OCI-M1 (cell line): ENCODE results near the gene DISP2.

Source experiments
- DNase-seq: peaks from one replicate; lab custom pipeline; 2025; lab: John Stamatoyannopoulos, UW

DISP2 gene

DNA sequence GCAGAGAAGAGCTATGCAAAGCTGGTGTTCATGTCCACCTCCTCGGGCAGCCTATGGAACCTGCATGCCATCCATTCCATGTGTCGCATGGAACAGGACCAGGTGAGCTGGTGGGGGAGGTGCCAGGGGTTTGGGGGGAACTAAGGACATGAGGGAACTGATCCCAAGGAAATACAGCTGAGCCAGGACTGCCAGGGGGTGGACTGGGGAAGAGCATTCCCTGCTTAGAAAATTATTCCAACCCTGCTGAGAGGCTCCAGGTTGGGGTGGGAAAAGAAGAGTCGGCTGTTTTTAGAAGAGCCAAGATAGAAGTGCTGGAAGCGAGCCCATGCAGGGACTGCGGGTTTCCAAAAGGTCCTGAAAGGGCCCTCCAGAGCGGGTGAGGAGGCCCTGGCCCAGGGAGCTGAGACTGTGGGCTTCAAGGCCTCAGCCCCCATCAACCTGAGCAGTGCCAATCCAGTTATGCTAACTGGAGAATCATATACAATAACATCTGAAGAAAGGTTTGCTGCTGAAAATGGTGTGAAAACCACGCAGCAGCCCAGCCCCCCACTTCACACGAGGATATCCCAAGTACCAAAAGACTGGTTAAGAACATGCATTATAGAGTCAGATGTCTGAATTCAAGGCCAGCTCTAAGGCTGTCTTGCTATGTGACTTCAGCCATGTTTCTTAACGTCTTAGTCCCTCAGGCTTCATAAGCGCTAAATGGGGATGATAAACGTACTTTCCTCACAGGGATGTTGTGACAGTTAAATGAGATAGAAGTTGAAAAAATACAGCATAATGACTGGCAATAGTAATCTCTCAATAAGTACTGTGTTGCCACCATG is 7.8 kb downstream of the DISP2 start:
- DNase-seq: no peak

DNA sequence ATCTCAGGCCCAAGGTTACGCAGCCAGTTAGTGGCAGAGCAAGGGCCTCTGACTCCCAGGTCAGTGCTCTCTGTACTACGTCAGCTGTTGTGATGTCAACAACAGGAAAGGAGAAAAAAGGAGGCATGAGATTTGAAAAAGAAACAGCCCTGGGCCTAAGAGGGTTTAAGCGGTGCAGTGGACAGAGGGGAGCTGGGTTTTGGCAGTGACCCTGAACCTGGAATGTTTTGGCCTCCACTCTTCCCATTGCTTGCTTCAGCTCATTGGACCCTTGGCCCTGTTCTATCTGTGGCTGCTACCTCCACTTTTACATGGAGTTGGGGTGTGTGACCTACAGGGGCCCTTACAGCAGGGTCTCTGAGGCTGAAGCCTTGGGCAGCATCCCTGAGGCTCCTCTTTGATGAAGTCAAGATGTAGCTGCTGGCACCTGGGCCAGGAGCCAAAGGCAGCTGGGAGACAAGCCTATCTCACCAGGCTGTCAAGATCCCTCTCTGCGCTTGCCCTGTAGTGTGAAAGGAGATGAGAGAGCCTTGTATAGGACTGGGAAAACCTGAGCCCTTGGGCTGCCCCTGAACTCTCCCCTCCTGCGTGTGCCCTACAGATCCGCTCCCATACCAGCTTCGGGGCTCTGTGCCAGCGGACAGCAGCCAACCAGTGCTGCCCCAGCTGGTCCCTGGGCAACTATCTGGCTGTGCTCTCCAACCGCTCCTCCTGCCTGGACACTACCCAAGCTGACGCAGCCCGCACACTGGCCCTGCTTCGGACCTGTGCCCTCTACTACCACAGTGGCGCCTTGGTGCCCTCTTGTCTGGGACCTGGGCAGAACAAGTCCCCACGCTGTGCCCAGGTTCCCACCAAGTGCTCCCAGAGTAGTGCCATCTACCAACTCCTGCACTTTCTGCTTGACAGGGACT is 8.7 kb downstream of the DISP2 start:
- no peak for DNase-seq

DNA sequence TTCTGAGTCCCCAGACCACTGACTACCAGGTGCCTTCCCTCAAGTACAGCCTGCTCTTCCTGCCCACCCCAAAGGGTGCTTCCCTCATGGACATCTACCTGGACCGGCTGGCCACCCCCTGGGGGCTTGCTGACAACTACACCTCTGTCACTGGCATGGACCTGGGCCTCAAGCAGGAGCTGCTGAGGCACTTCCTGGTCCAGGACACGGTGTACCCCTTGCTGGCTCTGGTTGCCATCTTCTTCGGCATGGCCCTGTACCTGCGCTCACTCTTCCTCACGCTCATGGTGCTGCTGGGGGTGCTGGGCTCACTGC is 9.3 kb downstream of the DISP2 start:
- no peak for DNase-seq

DNA sequence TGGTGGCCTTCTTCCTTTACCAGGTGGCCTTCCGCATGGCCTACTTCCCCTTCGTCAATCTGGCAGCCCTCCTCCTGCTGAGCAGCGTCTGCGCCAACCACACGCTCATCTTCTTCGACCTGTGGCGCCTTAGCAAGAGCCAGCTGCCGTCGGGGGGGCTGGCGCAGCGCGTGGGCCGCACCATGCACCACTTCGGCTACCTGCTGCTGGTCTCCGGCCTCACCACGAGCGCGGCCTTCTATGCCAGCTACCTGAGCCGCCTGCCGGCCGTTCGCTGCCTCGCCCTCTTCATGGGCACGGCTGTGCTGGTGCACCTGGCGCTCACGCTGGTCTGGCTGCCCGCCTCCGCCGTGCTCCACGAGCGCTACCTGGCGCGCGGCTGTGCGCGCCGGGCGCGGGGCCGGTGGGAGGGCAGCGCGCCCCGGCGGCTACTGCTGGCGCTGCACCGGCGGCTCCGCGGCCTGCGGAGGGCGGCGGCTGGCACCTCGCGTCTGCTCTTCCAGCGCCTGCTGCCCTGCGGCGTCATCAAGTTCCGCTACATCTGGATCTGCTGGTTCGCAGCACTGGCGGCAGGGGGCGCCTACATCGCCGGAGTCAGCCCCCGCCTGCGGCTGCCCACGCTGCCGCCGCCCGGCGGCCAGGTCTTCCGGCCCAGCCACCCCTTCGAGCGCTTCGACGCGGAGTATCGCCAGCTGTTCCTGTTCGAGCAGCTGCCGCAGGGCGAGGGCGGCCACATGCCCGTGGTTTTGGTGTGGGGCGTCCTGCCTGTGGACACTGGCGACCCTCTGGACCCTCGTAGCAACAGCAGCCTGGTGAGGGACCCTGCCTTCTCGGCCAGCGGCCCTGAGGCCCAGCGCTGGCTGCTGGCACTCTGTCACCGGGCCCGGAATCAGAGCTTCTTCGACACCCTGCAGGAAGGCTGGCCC is 9.9 kb downstream of the DISP2 start:
- peak; percentile 93 for DNase-seq

DNA sequence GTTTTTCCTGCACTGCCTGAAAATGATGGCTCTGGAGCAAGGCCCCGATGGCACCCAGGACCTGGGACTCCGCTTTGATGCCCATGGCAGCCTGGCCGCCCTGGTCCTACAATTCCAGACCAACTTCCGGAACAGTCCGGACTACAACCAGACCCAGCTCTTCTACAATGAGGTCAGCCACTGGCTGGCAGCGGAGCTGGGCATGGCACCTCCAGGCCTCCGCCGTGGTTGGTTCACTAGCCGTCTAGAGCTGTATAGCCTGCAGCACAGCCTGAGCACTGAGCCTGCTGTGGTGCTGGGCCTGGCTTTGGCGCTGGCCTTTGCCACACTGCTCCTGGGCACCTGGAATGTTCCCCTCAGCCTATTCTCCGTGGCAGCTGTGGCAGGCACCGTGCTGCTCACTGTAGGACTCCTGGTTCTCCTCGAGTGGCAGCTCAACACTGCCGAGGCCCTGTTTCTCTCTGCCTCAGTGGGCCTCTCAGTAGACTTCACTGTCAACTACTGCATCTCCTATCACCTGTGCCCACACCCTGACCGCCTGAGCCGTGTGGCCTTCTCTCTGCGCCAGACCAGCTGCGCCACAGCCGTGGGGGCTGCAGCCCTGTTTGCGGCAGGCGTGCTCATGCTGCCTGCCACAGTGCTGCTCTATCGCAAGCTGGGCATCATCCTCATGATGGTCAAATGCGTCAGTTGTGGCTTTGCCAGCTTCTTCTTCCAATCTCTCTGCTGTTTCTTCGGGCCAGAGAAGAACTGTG is 10.9 kb downstream of the DISP2 start:
- DNase-seq: no peak

DNA sequence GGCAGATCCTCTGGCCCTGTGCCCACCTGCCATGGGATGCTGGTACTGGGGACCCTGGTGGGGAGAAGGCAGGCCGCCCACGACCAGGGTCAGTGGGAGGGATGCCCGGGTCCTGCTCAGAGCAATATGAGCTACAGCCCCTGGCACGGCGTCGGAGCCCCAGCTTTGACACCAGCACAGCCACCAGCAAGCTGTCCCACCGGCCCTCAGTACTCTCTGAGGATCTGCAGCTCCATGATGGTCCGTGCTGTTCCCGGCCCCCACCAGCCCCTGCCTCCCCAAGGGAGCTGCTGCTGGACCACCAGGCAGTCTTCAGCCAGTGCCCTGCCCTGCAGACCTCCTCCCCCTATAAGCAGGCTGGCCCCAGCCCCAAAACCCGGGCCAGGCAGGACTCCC is 11.5 kb downstream of the DISP2 start:
- DNase-seq: no peak

DNA sequence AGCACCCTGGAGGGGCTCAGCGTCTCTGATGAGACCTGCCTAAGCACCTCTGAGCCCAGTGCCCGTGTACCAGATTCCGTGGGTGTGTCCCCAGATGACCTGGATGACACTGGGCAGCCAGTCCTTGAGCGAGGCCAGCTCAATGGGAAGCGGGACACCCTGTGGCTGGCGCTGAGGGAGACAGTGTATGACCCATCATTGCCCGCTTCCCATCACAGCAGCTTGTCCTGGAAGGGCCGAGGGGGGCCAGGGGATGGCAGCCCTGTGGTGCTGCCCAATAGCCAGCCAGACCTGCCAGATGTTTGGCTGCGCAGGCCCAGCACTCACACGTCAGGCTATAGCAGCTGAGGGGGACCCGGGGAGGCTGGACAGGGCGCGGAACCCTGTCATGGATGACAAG is 12.0 kb downstream of the DISP2 start:
- DNase-seq: no peak

DNA sequence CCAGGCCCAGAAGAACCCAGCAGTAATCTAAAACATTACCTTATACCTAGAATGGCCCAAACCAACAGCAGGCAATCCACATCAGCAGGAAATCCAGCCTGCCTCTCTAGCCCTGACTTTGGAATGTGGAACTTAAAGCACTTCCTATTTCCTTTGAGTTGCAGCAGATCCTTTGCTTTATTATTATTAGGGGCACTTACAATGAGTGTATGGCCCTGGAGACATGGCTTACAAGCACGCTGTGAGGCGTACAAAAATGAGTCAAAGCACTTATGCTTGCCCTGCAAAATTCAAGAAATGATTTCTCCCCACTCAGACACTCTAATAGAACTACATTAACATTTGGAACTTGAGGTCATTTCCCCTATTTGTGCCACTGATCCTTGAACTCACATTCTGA is 15.0 kb downstream of the DISP2 start:
- no peak for DNase-seq

DNA sequence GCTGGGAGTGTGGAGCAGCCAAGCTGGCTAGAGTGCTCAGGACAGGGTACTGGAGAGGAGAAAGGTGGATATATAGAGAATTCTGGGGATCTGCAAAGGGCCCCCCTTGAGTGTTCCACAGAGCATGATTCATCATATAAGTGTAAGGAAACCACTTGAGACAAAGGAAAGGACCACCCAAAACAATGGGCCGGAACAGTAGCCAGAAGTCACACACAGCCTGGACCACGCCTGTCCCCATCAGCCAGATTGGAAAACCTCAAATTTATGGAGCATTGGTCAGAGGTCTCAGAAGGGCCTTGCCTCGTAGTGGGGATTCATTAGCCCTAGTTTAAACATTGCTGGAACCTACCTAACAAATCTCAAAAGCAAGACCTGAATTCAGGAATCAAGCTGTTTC is 19.6 kb downstream of the DISP2 start:
- DNase-seq: no peak

DNA sequence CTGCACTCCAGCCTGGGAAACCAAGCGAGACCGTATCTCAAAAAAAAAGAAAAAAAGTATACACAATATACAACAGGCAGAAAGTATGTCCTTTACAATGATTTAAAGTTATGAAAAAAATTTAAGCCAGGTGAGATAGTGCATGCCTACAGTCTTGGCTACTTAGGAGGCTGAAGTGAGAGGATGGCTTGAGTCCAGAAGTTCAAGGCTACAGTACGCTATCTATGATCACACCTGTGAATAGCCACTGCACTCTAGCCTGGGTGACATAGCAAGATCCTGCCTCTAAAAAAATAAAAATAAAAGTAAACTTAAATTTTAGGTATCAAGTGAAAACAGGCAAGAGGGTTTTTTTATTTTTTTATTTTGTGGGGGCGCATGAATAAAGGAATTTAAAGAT is 21.4 kb downstream of the DISP2 start:
- no peak for DNase-seq

DNA sequence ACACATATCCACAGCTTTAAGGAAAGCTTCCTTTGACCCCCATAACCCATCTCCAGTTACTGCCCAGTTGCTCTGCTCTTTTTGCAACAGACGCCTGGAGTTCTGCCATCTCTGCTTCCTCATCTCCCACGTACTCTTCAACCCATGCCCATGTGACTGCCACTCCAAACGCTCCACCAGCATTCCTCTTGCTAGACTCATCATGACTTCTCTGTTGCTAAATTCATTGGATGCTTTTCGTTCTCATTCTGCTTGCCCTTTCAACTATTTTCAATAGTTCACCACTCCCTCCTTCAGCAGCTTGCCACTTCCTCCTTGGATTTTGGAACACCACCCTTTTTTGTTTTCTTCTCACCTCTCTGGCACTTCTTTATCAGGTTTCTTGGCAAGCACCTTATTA is 21.8 kb downstream of the DISP2 start:
- no peak for DNase-seq

DNA sequence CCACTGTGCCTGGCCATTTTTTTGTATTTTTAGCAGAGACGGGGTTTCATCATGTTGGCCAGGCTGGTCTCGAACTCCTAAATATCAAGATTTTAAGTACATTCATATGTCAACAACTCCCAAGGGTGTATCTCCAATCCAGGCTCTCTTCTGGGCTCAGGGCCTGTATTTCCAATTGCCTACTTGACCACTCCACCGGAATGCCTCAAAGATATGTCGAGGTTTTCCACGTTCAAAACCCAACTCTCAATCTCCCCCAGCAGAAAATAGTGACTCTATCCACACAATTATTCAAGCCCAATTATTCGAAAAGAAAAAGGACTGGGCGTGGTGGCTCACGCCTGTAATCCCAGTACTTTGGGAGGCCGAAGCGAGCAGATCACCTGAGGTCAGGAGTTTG is 22.6 kb downstream of the DISP2 start:
- DNase-seq: no peak

DNA sequence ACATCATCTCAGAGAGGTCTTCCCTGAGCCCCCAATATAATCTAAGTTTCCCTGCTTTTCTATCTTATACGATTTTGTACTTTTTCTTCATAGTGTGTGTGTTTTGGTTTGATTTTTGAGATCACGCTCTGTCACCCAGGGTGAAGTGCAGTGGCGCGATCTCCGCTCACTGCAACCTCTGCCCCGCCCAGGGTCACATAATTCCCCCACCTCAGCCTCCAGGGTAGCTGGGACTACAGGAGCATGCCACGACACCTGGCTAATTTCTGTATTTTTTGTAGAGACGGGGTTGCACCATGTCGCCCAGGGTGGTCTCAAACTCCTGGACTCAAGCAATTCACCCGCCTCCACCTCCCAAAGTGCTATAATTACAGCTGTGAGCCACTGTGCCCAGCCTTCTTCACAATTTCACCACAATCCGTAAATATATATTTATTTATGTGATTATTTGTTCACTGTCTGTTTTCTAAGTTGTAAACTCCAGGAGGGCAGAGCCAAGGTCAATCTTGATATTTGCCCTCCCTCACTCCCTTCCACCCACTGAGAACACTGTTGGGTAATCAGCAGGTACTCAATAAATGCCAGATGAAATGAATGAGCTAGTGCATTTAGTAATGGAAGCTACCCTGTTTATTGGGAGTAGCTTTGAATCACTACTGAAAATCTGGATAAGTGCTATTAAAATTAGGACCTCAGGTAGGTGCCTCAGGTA is 24.0 kb downstream of the DISP2 start:
- DNase-seq: no peak

DNA sequence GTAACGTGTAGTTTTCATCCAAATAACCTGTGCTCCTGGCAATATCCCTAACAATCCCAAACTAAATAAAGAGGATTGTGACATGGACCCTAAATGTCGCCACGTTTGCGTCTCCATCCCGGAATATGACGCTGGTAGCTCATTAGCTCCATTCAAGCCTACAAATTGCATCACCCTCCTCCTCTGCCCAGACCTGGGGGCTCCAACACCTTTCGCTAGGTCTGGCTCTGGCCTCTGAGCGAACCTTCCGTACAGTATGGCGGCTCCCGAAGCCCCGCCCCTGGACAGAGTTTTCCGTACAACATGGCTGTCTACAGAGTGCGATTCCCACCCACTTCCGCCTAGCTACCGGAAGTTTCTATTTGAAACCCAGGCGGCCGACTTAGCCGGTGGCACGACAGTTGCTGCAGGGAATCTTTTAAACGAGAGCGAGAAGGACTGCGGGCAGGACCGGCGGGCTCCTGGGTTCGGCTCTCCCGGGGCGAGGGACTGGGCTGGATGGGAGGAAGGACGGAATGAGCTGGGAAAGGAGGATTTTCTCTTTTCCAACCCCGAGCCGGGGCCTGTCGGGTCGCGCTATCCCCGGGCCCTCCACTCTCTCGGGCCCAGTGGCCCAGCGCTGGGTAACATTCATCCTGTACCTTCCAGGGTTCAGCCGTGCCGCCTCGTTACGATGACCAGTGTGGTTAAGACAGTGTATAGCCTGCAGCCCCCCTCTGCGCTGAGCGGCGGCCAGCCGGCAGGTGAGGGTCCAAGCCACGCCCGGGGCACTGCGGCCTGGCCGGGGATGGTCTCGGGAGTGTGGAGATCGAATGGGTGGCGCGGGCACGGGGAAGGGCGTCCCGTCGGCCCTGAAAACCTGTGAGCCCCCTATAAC is 24.8 kb downstream of the DISP2 start, which contains the start of gene KNSTRN:
Gene KNSTRN (plus strand): TSS at position 142 of the 877 bp plus-strand sequence. CDS start 115 bp downstream, at position 257.
- DNase-seq: peak; percentile 96

DNA sequence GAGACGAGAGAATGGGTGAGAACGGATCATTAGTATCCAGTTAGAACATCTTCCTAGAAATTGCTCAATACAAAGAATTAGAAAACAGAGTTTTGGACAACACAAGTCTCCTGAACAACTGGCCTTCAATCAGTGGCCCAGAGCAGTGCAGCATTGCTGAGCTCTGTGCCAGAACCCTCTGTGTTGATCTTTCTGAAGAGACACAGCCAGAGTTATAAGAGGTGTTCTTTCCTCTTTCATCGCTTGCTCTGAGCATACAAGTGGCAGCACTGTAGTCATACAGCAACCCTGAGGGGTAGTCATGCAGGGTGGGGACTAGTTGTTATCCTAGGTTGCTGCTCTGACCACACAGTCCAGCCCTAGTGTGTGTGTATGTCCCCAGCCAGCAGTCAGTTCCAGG is 28.5 kb downstream of the DISP2 start:
- no peak for DNase-seq

DNA sequence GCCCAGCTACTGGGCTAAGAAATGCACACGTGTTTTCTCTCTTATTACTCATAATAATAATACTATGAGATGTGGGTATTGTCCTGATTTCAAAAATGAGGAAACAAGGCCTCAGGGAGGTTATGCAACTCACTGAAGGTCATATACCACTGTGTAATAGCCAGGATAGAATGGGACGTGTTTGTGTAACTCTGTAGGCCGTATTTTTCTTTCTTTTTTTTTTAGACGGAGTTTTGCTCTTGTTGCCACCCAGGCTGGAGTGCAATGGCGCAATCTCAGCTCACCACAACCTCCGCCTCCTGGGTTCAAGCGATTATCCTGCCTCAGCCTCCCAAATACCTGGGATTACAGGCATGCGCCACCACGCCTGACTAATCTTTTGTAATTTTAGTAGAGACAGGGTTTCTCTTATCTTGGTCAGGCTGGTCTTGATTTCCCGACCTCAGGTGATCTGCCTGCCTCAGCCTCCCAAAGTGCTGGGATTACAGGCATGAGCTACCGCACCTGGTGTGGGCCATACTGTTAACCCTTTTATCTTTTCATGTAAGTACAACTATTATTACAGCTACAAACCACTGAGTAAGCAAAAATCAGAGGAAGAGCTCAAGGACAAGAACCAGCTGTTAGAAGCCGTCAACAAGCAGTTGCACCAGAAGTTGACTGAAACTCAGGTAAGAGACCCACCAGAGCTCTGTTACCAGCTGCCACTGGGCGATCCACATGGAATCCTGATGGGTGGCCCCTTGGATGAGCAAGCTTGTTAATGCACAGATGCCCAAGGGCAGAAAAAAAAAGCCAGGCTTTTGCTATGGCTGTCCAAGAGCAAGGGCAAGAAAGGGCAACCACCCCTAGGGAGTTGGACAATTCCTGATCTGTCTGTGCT is 31.2 kb downstream of the DISP2 start:
- DNase-seq: no peak

DNA sequence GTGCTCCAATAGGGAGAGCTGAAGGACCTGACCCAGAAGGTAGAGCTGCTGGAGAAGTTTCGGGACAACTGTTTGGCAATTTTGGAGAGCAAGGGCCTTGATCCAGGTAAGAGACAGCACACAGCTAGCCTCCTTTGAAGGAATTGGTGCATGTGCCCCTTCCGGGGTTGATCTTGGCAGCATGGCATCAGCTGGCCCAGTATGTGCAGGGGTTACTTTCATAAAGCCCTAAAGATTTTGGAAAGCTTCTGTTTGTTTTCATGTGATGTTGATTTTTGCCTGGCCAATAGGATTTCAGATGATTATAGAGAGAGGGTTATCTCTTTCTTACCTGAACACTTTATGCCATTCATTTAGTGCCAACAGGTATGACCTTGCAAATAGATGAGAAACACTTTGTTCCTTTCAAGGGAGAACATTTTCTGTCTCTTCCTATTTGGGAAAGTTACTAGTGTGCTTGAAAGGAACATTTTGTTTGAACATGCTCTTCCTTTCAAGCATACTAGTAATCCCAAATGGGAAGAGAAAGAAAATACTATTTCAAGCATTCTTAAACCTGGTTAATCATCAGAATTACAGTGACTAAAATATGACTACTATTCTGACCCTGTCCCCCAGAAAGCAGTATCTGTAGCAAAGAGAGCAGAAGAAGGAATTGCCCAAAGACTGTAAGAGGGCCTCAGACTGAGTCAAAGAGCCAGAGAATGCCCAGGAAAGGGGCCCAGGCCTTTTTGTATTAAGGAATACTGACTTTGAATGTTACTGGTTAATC is 32.0 kb downstream of the DISP2 start:
- no peak for DNase-seq
